GM18873 (cell line): ENCODE measurements around the gene SEC14L1.
"Not testable (repeated sequence)": the region's sequence is repeated elsewhere in the genome, so short reads cannot be mapped to it uniquely, and the experiment has no call there.

Experiments used
- ATAC-seq: cut with Tn5 transposase; IDR thresholded peaks from one replicate; pipeline ENCODE4 v1.9.1; 2021; ENCODE audit warnings: mild to moderate bottlenecking, moderate library complexity, moderate number of reproducible peaks; ENCODE audit not compliant: unreplicated experiment, low FRiP score

Gene SEC14L1

GRCh38 chr17:77254951-77255825, 114.4 kb downstream of the SEC14L1 start:
- ATAC-seq = no peak

DNA sequence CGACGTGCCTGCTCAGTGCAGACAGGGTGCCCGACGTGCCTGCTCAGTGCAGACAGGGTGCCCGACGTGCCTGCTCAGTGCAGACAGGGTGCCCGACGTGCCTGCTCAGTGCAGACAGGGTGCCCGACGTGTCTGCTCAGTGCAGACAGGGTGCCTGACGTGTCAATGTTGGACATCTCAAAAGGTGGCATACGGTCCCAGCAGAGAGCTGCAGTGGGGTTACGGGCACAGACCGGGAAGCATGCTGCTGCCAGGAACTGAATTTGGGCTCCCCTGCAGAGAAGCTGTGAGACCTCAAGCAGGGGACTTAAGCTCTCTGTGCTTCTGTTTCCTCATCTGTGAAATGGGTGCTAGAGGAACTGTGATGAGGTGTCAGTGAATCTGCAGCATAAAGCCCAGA, 115.2 kb downstream of the SEC14L1 start:
- ATAC-seq = not testable (repeated sequence)

DNA sequence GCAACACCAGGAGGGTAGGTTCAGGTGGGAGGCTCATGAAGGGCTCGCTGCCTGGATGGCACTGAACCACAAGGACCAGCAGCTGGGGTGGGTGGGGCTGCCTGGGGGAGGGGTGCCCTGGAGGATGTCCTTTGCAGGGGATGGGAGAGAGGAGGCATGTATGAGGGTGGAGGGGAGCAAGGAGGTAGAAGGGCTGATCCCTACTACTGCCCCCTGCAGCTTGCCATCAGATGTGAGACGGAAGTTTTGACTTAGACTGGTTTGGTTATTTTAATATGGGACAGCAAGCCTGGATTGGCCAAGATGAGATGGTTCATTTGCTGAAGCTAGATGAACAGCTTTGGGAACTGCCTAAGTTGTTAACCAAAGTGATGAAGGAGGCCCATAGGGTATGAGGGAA, 115.9 kb downstream of the SEC14L1 start:
- ATAC-seq = no peak

DNA sequence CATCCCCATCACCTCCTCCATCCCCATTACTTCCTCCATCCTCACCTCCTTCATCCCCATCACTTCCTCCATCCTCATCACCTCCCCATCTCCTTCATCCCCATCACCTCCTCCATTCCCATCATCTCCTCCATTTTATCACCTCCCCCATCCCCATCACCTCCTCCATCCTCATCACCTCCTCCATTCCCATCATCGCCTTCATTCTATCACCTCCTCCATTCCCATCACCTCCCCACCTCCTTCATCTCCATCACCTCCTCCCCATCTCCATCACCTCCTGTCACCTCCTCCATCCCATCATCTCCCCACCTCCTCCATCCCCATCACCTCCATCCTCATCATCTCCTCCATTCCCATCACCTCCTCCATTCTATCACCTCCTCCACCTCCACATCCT, 116.4 kb downstream of the SEC14L1 start:
- ATAC-seq = no peak

DNA sequence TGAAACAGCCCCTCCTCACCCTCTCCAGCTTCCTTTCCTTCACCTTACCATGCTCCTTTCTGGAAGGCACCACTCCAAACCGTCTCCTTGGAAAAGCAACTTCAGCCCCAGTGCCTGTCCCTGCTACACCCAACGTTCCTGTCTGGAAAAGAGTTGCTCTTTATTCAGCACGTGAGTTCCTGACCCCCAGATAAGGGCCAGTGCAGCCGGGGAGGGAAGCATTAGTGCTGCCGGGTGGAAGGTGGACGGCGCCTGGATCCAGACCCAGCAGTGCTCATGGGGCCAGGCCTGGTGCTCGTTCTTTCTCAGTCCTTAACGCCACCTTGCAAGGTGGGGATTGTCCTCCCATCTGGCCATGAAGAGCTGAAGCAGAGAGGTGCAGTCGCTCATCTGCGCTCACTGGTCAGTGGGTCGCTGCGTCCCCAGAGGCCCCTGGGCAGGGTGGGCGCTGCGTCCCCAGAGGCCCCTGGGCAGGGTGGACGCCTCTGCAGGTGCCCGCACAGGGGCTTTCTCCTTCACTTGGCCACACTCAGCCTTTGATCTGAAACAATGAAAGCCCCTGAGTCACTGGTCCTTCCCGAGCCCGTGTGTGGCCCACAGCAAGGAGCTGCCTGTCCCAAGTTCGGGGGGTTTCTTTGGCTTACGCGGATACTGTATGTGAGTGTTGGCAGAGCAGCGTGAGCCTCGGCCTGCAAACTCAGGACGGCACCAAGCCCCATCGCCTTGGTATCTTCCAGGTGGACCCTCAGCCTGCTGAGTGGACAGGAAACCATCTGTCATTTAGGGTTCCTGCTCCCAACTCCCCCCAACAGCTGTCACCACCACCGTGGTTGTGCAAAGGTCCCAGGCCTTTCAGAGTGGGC, 117.1 kb downstream of the SEC14L1 start:
- no peak for ATAC-seq

- no peak for ATAC-seq
Measured at GRCh38 chr17:77258638-77259037, 117.9 kb downstream of the SEC14L1 start.

DNA sequence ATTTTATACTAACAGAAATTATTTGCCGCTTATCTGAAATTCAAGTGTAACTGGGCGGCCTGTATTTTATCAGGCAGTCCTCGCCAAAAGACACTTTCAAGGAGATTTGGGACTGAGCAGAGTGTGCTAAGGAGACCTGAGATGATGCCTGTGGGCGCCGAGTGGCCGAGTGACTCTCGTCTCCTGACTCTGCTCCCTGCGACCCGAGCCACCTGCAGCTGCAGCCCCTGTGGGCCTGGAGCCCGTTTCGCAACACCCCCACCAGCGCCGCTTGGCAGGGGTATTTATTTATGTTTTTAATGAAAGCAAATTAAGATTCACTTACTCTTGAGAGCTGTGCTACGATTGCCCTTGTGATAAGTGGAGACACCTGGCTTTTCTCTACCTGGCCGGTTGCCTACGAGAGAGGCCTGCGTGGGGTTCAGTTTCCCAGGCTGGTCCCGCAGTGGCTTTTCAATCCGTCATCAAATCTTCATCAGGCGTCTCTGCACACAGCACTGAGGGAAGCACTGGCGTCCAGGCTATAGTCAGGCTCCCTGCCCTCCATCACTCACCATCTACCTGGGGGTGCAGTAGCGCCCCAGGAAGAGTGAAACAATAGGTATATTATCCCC, 124.0 kb downstream of the SEC14L1 start:
- no peak for ATAC-seq

DNA sequence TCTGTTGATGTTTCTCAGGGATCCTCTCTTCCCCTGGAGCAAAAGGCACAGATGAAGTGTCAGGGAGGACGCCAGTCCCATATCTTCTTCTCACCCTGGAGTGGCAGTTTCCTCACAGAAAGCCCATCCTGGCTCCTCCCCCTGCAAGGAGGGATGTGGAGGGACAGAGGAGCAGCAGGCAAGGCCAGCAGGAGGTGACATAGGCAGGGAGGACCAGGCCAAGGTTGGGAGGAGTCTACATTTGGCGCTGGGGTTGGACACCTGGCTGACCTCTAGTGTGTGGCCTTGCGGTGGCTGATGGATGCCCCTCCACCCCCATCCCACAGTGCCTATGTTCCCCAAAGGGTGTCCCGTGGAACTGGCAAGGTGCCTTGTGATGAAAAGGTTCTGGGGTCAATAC, 125.4 kb downstream of the SEC14L1 start:
- ATAC-seq = no peak
